Gastrocnemius medialis (tissue), 4 donors: ENCODE data around the gene SLC6A6. TPM values are rescaled to one million over a fixed set of nuclear protein-coding genes. Genes with fewer than 3 reads are reported as not detected.

Experiments
- ATAC-seq, 2 donors: fragments of 150-250 bp; one replicate each; pipeline ENCODE4 v1.9.1; 2016
- DNase-seq, 2 donors: peaks; one replicate each; pipeline ENCODE4 v3.0.0-alpha.2; 2019
- H3K27ac ChIP-seq, 4 donors: fragments of 200-600 bp; sonication (generic); 1 replicate in 1 of 4; 2 replicates in 3 of 4; pipeline ENCODE4 v1.5.1; 2016 to 2018; ENCODE audit warnings: mild to moderate bottlenecking in 2 of 4, moderate library complexity in 1 of 4
- H3K27me3 ChIP-seq, 3 donors: fragments of 200-600 bp; sonication (generic) in 2 of 3; 1 replicate in 1 of 3; 2 replicates in 2 of 3; pipeline versions ENCODE4 v1.5.1 to v1.6.0; 2016 to 2019; ENCODE audit warnings: mild to moderate bottlenecking in 1 of 3, moderate library complexity in 1 of 3
- H3K36me3 ChIP-seq, 2 donors: fragments of 200-600 bp; sonication (generic) in 1 of 2; one replicate each; pipeline ENCODE4 v1.5.1; 2017 to 2018
- H3K4me1 ChIP-seq, 2 donors: fragments of 200-600 bp; sonication (generic) in 1 of 2; one replicate each; pipeline ENCODE4 v1.5.1; 2016 to 2017; ENCODE audit warnings: mild to moderate bottlenecking in 2 of 2
- H3K4me3 ChIP-seq, 4 donors: fragments of 200-600 bp; sonication (generic) in 3 of 4; 1 replicate in 1 of 4; 2 replicates in 3 of 4; pipeline ENCODE4 v1.5.1; 2016 to 2019; ENCODE audit warnings: mild to moderate bottlenecking in 2 of 4
- H3K9me3 ChIP-seq, 3 donors: fragments of 200-600 bp; sonication (generic) in 2 of 3; 1 replicate in 1 of 3; 2 replicates in 2 of 3; pipeline ENCODE4 v1.5.1; 2016 to 2019
- CTCF ChIP-seq, 5 experiments: fragments of 450-650 bp in 3 of 5; fragments of 200-600 bp in 2 of 5; sonication (generic) in 2 of 5; IDR thresholded peaks in 4 of 5; conservative IDR thresholded peaks in 1 of 5; 1 replicate in 4 of 5; 2 replicates in 1 of 5; pipeline ENCODE4 v1.5.1; 2016 to 2019; ENCODE audit warnings: antibody characterized with exemption in 5 of 5, mild to moderate bottlenecking in 3 of 5, moderate library complexity in 3 of 5
- POLR2A ChIP-seq, 2 donors: fragments of 450-650 bp; IDR thresholded peaks; one replicate each; pipeline ENCODE4 v1.6.1; 2017; ENCODE audit warnings: antibody characterized with exemption in 2 of 2, mild to moderate bottlenecking in 2 of 2, moderate library complexity in 2 of 2
- in situ Hi-C, 4 donors: fragments of 200-750 bp; cut with MboI; loops; one replicate each; pipeline versions ENCODE4 v1.15.0 to v1.8.0; 2017; ENCODE audit warnings: low sequenced_read_pairs in 4 of 4
- intact Hi-C: fragments of 100-400 bp; cut with DNase I; formaldehyde crosslinking; loops from one replicate; pipeline ENCODE4 v1.15.1; 2023; ENCODE audit warnings: low total_unique reads
- total RNA-seq, 4 donors: library from RNA; depleted of rRNA; stranded (reverse); fragments of >200 nt; gene quantifications; one replicate each; pipeline versions ENCODE4 v1.1.0 to v1.2.3, GENCODE V29; 2016

The SLC6A6 gene
- total RNA-seq, 4 donors from 2014 or later, result 42.1 to 119 (median 88.7) TPM

- TF ChIP-seq CTCF (IDR thresholded peaks at IDR 0.05 in 4 of 5, conservative IDR thresholded peaks at IDR 0.05 in 1 of 5) (no peak), POLR2A (IDR thresholded peaks at IDR 0.05) (no peak)
- no peak overlapping the region for H3K27ac ChIP-seq
- no peak overlapping the region for H3K4me3 ChIP-seq
- H3K4me1 ChIP-seq, result no peaks in the 10 kb centered on the region
- H3K9me3 ChIP-seq, result peaks cover 0 to 11% (median 0%) of the 10 kb centered on the region in 3 donors
- peak in 1 of 2 donors; percentile 8 for DNase-seq
- no peak for ATAC-seq
- no peaks in the 10 kb centered on the region for H3K27me3 ChIP-seq
- in situ Hi-C loops, result loop anchor here in 2 of 4 donors (5.0 kb wide), 2 partner anchors 44 to 49 kb away; no protein-coding TSS in a partner anchor
- intact Hi-C loops, result no loop called here
- peaks cover 0 to 65% of the 10 kb centered on the region in 2 donors for H3K36me3 ChIP-seq
These were observed 101.3 kb downstream of the SLC6A6 start for GRCh38 chr3:14503706-14504065.

DNA sequence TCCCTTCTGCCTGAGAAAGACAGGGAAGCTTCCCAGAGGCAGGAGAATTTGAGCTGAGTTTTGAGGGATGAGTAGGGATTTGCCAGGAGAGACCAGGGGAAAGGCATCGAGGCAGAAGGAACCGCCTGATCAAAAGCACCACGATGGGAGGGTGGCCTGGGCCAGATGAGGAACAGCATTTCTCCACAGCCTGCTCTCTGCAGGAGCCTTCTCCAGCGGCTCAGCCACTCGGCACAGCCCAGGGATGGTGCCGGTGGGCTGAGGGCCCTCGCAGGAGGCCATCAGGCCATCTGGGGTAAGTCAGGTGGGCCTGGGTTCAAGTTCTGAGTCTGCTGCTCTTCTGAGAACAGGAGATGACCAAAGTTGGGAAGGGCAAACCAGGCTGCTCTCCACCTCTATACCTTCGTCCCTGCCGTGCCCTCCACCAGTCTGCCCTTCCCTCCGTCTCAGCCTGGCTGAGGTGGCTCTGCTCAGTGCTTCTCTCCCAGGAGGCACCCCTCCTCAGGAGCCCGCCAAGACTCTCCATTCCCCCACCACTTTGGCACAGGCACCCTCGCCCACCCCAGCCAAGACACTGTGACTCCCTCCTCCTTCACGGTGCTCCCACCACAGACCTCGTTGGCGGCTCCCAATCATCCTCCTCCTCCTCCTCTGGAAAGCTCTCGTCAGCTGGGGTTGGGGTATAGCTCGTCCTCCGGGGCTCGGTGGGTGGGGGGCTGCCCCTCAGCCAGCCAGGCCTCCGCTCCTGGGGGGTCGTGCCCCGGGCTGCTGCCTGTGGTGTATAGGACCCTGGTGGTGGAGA, 102.8 kb downstream of the SLC6A6 start:
- peaks cover 0 to 52% of the 10 kb centered on the region in 2 donors for H3K36me3 ChIP-seq
- in situ Hi-C loops (no loop called here), intact Hi-C loops (loop anchor here (5.0 kb wide), 2 partner anchors 147 to 417 kb away; partner anchors contain the start of gene CCDC174)
- peaks cover 0 to 11% (median 0%) of the 10 kb centered on the region in 3 donors for H3K9me3 ChIP-seq
- TF ChIP-seq POLR2A (IDR thresholded peaks at IDR 0.05) (no peak), CTCF (IDR thresholded peaks at IDR 0.05 in 4 of 5, conservative IDR thresholded peaks at IDR 0.05 in 1 of 5) (no peak)
- H3K27me3 ChIP-seq, result no peaks in the 10 kb centered on the region
- H3K27ac ChIP-seq, result no peak overlapping the region
- no peak overlapping the region for H3K4me3 ChIP-seq
- DNase-seq, result no peak
- H3K4me1 ChIP-seq, result peaks cover 0 to 4% of the 10 kb centered on the region in 2 donors
- no peak for ATAC-seq

DNA sequence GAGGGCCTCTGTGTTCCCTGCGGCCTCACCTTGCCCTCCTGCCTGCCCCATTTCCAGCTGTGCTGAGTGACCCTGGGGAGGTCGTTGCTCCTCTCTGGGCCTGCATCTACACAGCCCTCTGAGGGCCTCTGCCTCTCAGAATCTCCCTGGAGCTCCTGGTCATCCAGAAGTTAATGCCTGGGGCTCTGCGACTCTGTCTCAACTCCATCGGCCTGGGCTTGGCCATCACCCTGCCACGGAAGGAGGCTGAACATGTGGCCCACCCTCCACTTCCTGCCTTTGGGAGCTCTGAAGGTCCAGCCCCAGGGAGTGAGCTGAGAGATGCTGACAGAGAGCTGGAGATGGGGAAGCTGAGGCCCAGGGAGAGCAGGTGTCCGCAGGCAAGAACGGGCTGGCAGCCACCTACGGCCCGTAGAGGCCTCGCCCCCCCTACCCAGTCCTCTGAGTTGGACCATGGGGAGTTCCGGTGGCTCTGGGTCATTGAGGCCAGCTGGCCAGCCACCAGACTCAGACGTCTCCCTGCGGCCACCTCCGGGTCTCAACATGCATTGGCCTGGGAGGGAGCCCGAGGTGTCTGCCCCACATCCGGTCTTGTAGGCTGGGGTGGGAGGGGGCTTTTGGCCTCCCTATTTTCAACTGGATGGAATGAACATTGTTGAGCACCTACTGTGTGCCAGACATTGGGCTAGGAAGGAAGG, 103.5 kb downstream of the SLC6A6 start:
- peaks cover 0 to 11% (median 0%) of the 10 kb centered on the region in 3 donors for H3K9me3 ChIP-seq
- H3K4me1 ChIP-seq, result peaks cover 0 to 4% of the 10 kb centered on the region in 2 donors
- intact Hi-C loops (loop anchor here (5.0 kb wide), 2 partner anchors 146 to 416 kb away; partner anchors contain the start of gene CCDC174), in situ Hi-C loops (no loop called here)
- ATAC-seq, result no peak
- H3K36me3 ChIP-seq, result peaks cover 0 to 50% of the 10 kb centered on the region in 2 donors
- no peak overlapping the region for H3K4me3 ChIP-seq
- H3K27ac ChIP-seq, result no peak overlapping the region
- no peak for DNase-seq
- no peak for TF ChIP-seq CTCF (IDR thresholded peaks at IDR 0.05 in 4 of 5, conservative IDR thresholded peaks at IDR 0.05 in 1 of 5)
- TF ChIP-seq POLR2A (IDR thresholded peaks at IDR 0.05), result no peak
- H3K27me3 ChIP-seq, result no peaks in the 10 kb centered on the region

DNA sequence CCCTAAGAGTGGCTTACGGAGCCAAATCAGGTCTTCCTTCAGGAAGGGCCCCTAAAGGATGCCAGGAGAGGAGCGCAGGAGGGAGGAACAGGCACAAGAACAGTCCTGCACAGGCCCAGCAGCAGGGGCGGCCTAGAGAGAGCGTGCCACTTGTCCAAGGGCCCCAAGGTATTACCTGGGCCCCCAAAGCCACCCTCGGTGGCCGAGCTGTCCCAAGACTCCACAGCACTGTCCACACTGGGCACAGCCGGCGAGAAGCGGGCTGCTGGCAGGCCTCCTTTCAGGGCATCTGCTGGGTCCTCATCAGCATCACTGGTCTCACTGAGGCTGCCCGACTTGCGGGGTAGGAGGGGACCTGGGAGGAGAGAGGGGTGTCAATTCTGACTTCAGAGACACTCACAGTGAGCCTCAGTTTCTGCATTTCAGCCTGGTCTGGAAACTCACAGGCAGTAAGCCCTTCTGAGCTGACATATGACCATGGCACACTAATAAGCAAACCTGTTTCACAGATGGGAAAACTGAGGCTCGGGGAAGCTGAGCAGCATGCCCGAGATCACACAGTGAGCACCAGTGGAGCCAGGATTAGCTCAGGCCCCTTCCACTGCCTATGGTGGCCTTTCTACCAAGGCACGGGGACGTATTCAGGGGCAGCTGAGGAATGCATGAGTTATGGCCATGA, 104.4 kb downstream of the SLC6A6 start:
- no peak overlapping the region for H3K27ac ChIP-seq
- H3K4me1 ChIP-seq, result peaks cover 0 to 4% of the 10 kb centered on the region in 2 donors
- H3K9me3 ChIP-seq, result peaks cover 0 to 11% (median 0%) of the 10 kb centered on the region in 3 donors
- in situ Hi-C loops (no loop called here), intact Hi-C loops (loop anchor here (5.0 kb wide), 2 partner anchors 146 to 416 kb away; partner anchors contain the start of gene CCDC174)
- H3K36me3 ChIP-seq, result peaks cover 0 to 50% of the 10 kb centered on the region in 2 donors
- ATAC-seq (no peak), DNase-seq (peak in 1 of 2 donors; percentile 7)
- TF ChIP-seq POLR2A (IDR thresholded peaks at IDR 0.05) (no peak), CTCF (IDR thresholded peaks at IDR 0.05 in 4 of 5, conservative IDR thresholded peaks at IDR 0.05 in 1 of 5) (no peak)
- H3K27me3 ChIP-seq, result no peaks in the 10 kb centered on the region
- no peak overlapping the region for H3K4me3 ChIP-seq
